Loucy (cell line): Measurements from ENCODE around the gene OXA1L.

Source experiments
- H2AFZ ChIP-seq: fragments of 200-600 bp; sonication (generic); 2 replicates; pipeline ENCODE4 v1.6.0; 2016; ENCODE audit warnings: antibody characterized with exemption, mild to moderate bottlenecking, low read length, moderate library complexity
- H3F3A ChIP-seq: fragments of 200-600 bp; 2 replicates; pipeline ENCODE4 v1.6.0; 2016; ENCODE audit warnings: antibody characterized with exemption, low read depth, mild to moderate bottlenecking
- H3K27me3 ChIP-seq: fragments of 200-600 bp; sonication (generic); 2 replicates; pipeline ENCODE4 v1.6.1; 2014; ENCODE audit warnings: low read length, mild to moderate bottlenecking; ENCODE audit not compliant: insufficient read depth, poor library complexity, severe bottlenecking
- H3K36me3 ChIP-seq: fragments of 200-600 bp; sonication (generic); 2 replicates; pipeline ENCODE4 v1.6.1; 2016; ENCODE audit warnings: low read length; ENCODE audit not compliant: insufficient read depth
- H3K4me1 ChIP-seq: fragments of 200-600 bp; sonication (generic); 2 replicates; pipeline ENCODE4 v1.5.1; 2014; ENCODE audit warnings: low read length, mild to moderate bottlenecking; ENCODE audit not compliant: insufficient read depth, poor library complexity, severe bottlenecking
- H3K4me2 ChIP-seq: fragments of 200-600 bp; sonication (generic); 2 replicates; pipeline ENCODE4 v1.6.0; 2014; ENCODE audit warnings: antibody characterized with exemption, low read length, low read depth, mild to moderate bottlenecking; ENCODE audit not compliant: poor library complexity, severe bottlenecking
- H3K4me3 ChIP-seq: fragments of 200-600 bp; sonication (generic); 2 replicates; pipeline ENCODE4 v1.5.1; 2014; ENCODE audit warnings: low read length, mild to moderate bottlenecking, mixed read lengths; ENCODE audit not compliant: poor library complexity, severe bottlenecking
- H3K79me2 ChIP-seq: fragments of 200-600 bp; sonication (generic); 2 replicates; pipeline ENCODE4 v1.6.1; 2014; ENCODE audit warnings: low read length; ENCODE audit not compliant: insufficient read depth
- H3K9ac ChIP-seq: fragments of 200-600 bp; sonication (generic); 2 replicates; pipeline ENCODE4 v1.6.0; 2014; ENCODE audit warnings: mild to moderate bottlenecking, low read depth, low read length, moderate library complexity; ENCODE audit not compliant: poor library complexity, severe bottlenecking
- H3K9me2 ChIP-seq: fragments of 200-600 bp; sonication (generic); replicated peaks from 2 replicates; pipeline ENCODE4 v1.6.1; 2016; ENCODE audit warnings: low read depth, low read length, mixed read lengths
- H3K9me3 ChIP-seq: fragments of 200-600 bp; sonication (generic); 2 replicates; pipeline ENCODE4 v1.6.1; 2014; ENCODE audit warnings: mild to moderate bottlenecking, antibody characterized with exemption, low read length, low read depth; ENCODE audit not compliant: insufficient read depth
- H4K20me1 ChIP-seq: fragments of 200-600 bp; sonication (generic); 2 replicates; pipeline ENCODE4 v1.6.0; 2014; ENCODE audit warnings: antibody characterized with exemption, low read length, mild to moderate bottlenecking; ENCODE audit not compliant: insufficient read depth, poor library complexity, severe bottlenecking
- CTCF ChIP-seq: fragments of 200-600 bp; sonication (generic); conservative IDR thresholded peaks from 2 replicates; pipeline ENCODE4 v1.5.1; 2014; ENCODE audit warnings: mild to moderate bottlenecking, antibody characterized with exemption, low read length
- EZH2phosphoT487 ChIP-seq: fragments of 200-600 bp; IDR thresholded peaks from 2 replicates; pipeline ENCODE4 v1.6.1; 2018; ENCODE audit warnings: antibody characterized with exemption, mild to moderate bottlenecking, moderate library complexity, borderline replicate concordance

Gene OXA1L

GRCh38 chr14:22780105-22780679 is 13.7 kb downstream of the OXA1L start:
- TF ChIP-seq CTCF = no peak
- no peak for TF ChIP-seq EZH2phosphoT487
- no peaks in the 10 kb centered on the region for H3K36me3 ChIP-seq
- H3K9me3 ChIP-seq = no peaks in the 10 kb centered on the region
- no peak overlapping the region for H3K9ac ChIP-seq
- H3K79me2 ChIP-seq = no peaks in the 10 kb centered on the region
- H3K27me3 ChIP-seq = no peaks in the 10 kb centered on the region
- no peaks in the 10 kb centered on the region for H4K20me1 ChIP-seq
- no peak overlapping the region for H3K4me3 ChIP-seq
- H2AFZ ChIP-seq = no peak overlapping the region
- no peaks in the 10 kb centered on the region for H3K4me1 ChIP-seq
- H3F3A ChIP-seq = no peaks in the 10 kb centered on the region
- no peaks in the 10 kb centered on the region for H3K9me2 ChIP-seq
- no peak overlapping the region for H3K4me2 ChIP-seq

GRCh38 chr14:22780941-22781300 is 14.4 kb downstream of the OXA1L start:
- Histone ChIP-seq H3K36me3 (no peaks in the 10 kb centered on the region), H3K79me2 (no peaks in the 10 kb centered on the region), H3K4me1 (no peaks in the 10 kb centered on the region), H4K20me1 (no peaks in the 10 kb centered on the region), H3K4me3 (no peak overlapping the region), H3K9ac (no peak overlapping the region), H3K27me3 (no peaks in the 10 kb centered on the region), H3F3A (no peaks in the 10 kb centered on the region), H3K4me2 (no peak overlapping the region), H3K9me2 (no peaks in the 10 kb centered on the region), H3K9me3 (no peaks in the 10 kb centered on the region), H2AFZ (no peak overlapping the region)
- no peak for TF ChIP-seq CTCF
- no peak for TF ChIP-seq EZH2phosphoT487

GRCh38 chr14:22781301-22781991 is 15.0 kb downstream of the OXA1L start:
- TF ChIP-seq CTCF (no peak), EZH2phosphoT487 (no peak)

More at GRCh38 chr14:22781301-22781991, 15.0 kb downstream of the OXA1L start:
- Histone ChIP-seq H3K36me3 (no peaks in the 10 kb centered on the region), H3K4me2 (no peak overlapping the region), H3K79me2 (no peaks in the 10 kb centered on the region), H2AFZ (no peak overlapping the region), H3K4me1 (no peaks in the 10 kb centered on the region), H3K9me2 (no peaks in the 10 kb centered on the region), H3K9ac (no peak overlapping the region), H3K4me3 (no peak overlapping the region), H3F3A (no peaks in the 10 kb centered on the region), H4K20me1 (no peaks in the 10 kb centered on the region), H3K27me3 (no peaks in the 10 kb centered on the region), H3K9me3 (no peaks in the 10 kb centered on the region)
